Forelimb muscle (tissue), 1 donor: ENCODE measurements around the gene MANSC1. TPM values are rescaled to one million over a fixed set of nuclear protein-coding genes. Genes with fewer than 3 reads are reported as not detected.

Experiments used
- polyA plus RNA-seq: library from polyadenylated mRNA; unstranded; fragments of 120-200 nt; gene quantifications from one replicate; pipeline ENCODE4 v1.2.1, GENCODE V29; 2013; ENCODE audit not compliant: insufficient read length

Gene MANSC1
- polyA plus RNA-seq, 1 donor: 8.6 TPM

Other genes starting within 250 kb of the MANSC1 start
- gene LRP6, start 83.2 kb downstream of the MANSC1 start, polyA plus RNA-seq: 32.0 TPM
- gene BORCS5, start 6.8 kb upstream of the MANSC1 start, polyA plus RNA-seq: 7.2 TPM
- gene DUSP16, start 212.6 kb upstream of the MANSC1 start, polyA plus RNA-seq: 35.1 TPM